ENCODE measurements around the gene NFILZ.

- TF ChIP-seq, protein P1, sequence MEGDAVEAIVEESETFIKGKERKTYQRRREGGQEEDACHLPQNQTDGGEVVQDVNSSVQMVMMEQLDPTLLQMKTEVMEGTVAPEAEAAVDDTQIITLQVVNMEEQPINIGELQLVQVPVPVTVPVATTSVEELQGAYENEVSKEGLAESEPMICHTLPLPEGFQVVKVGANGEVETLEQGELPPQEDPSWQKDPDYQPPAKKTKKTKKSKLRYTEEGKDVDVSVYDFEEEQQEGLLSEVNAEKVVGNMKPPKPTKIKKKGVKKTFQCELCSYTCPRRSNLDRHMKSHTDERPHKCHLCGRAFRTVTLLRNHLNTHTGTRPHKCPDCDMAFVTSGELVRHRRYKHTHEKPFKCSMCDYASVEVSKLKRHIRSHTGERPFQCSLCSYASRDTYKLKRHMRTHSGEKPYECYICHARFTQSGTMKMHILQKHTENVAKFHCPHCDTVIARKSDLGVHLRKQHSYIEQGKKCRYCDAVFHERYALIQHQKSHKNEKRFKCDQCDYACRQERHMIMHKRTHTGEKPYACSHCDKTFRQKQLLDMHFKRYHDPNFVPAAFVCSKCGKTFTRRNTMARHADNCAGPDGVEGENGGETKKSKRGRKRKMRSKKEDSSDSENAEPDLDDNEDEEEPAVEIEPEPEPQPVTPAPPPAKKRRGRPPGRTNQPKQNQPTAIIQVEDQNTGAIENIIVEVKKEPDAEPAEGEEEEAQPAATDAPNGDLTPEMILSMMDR (conservative IDR thresholded peaks at IDR 0.05; ENCODE audit: low read length), result no peak
- no peak for TF ChIP-seq EZH2phosphoT487 (IDR thresholded peaks at IDR 0.05; ENCODE audit: borderline replicate concordance, low read depth, low read length)
These were observed 21.0 kb upstream of the NFILZ start for GRCh38 chr19:8609279-8610040.
